CD14-positive monocyte (primary cell): ENCODE data around the gene TM4SF1. TPM values are rescaled to one million over a fixed set of nuclear protein-coding genes. Genes with fewer than 3 reads are reported as not detected.

Source experiments
- DNase-seq, 3 donors: peaks; one replicate each; pipeline ENCODE4 v3.0.0-alpha.2; 2011 to 2022
- H2AFZ ChIP-seq: 2 replicates; pipeline ENCODE4 v1.6.0; 2012; ENCODE audit warnings: mild to moderate bottlenecking, low read depth, low read length, inconsistent platforms; ENCODE audit not compliant: insufficient read depth, poor library complexity, severe bottlenecking
- H3K27ac ChIP-seq, 2 donors: 1 replicate in 1 of 2; 2 replicates in 1 of 2; pipeline ENCODE4 v1.5.1; 2012 to 2013; ENCODE audit warnings: low read length in 2 of 2, control low read depth in 1 of 2, inconsistent platforms in 1 of 2, low read depth in 1 of 2, mild to moderate bottlenecking in 1 of 2
- H3K27me3 ChIP-seq, 2 donors: one replicate each; pipeline versions ENCODE4 v1.6.0 to v1.6.1; 2011 to 2013; ENCODE audit warnings: low read length in 2 of 2; ENCODE audit not compliant: control insufficient read depth in 2 of 2, insufficient read depth in 2 of 2
- H3K36me3 ChIP-seq, 2 donors: replicated peaks in 1 of 2; 1 replicate in 1 of 2; 2 replicates in 1 of 2; pipeline versions ENCODE4 v1.5.1 to v1.6.1; 2012 to 2013; ENCODE audit warnings: low read length in 2 of 2, control low read depth in 1 of 2, inconsistent platforms in 1 of 2, mild to moderate bottlenecking in 1 of 2; ENCODE audit not compliant: insufficient read depth in 2 of 2, control insufficient read depth in 1 of 2
- H3K4me1 ChIP-seq, 2 donors: 1 replicate in 1 of 2; 2 replicates in 1 of 2; pipeline versions ENCODE4 v1.5.1 to v1.6.1; 2012 to 2013; ENCODE audit warnings: low read length in 2 of 2, control low read depth in 1 of 2, inconsistent platforms in 1 of 2, mild to moderate bottlenecking in 1 of 2, moderate library complexity in 1 of 2; ENCODE audit not compliant: insufficient read depth in 2 of 2, control insufficient read depth in 1 of 2
- H3K4me2 ChIP-seq: replicated peaks from 2 replicates; pipeline ENCODE3; 2012; ENCODE audit warnings: low read length, moderate library complexity, mild to moderate bottlenecking; ENCODE audit not compliant: poor library complexity, severe bottlenecking; ENCODE audit errors: extremely low read depth
- H3K4me3 ChIP-seq, 3 experiments: fragments of 200-600 bp in 1 of 3; sonication (generic) in 1 of 3; replicated peaks in 1 of 3; 1 replicate in 2 of 3; 2 replicates in 1 of 3; pipeline ENCODE4 v1.5.1; 2011 to 2013; ENCODE audit warnings: low read length in 3 of 3, mild to moderate bottlenecking in 3 of 3, control low read depth in 2 of 3, low read depth in 2 of 3, inconsistent platforms in 1 of 3, moderate library complexity in 1 of 3
- H3K79me2 ChIP-seq: 2 replicates; pipeline ENCODE4 v1.6.0; 2012; ENCODE audit warnings: mild to moderate bottlenecking, control low read depth, inconsistent platforms, low read length, moderate library complexity; ENCODE audit not compliant: insufficient read depth
- H3K9ac ChIP-seq: 2 replicates; pipeline ENCODE4 v1.6.0; 2017; ENCODE audit warnings: low read length, mild to moderate bottlenecking; ENCODE audit not compliant: insufficient read depth, poor library complexity, severe bottlenecking
- H3K9me3 ChIP-seq, 2 donors: replicated peaks in 1 of 2; 1 replicate in 1 of 2; 2 replicates in 1 of 2; pipeline versions ENCODE4 v1.5.1 to v1.6.1; 2012 to 2013; ENCODE audit warnings: low read length in 2 of 2, control low read depth in 1 of 2; ENCODE audit not compliant: control insufficient read depth in 1 of 2, insufficient read depth in 1 of 2
- H4K20me1 ChIP-seq: 2 replicates; pipeline ENCODE4 v1.6.0; 2012; ENCODE audit warnings: mild to moderate bottlenecking, low read length, control low read depth, moderate library complexity; ENCODE audit not compliant: insufficient read depth
- H3K27ac Mint-ChIP-seq, 7 donors: one replicate each; pipeline ENCODE4 v1.8.0; 2020; ENCODE audit warnings: mild to moderate bottlenecking in 7 of 7, mixed read lengths in 7 of 7, moderate library complexity in 6 of 7, inconsistent platforms in 2 of 7
- H3K27me3 Mint-ChIP-seq, 3 donors: one replicate each; pipeline ENCODE4 v1.8.0; 2021 to 2022; ENCODE audit warnings: low read depth in 3 of 3, mild to moderate bottlenecking in 3 of 3, mixed read lengths in 3 of 3, moderate library complexity in 3 of 3, inconsistent platforms in 1 of 3
- H3K36me3 Mint-ChIP-seq, 2 donors: one replicate each; pipeline ENCODE4 v1.8.0; 2020; ENCODE audit warnings: mixed read lengths in 2 of 2, inconsistent platforms in 1 of 2, mild to moderate bottlenecking in 1 of 2
- H3K4me1 Mint-ChIP-seq: one replicate; pipeline ENCODE4 v1.8.0; 2020; ENCODE audit warnings: mild to moderate bottlenecking, mixed read lengths
- H3K4me3 Mint-ChIP-seq, 2 donors: one replicate each; pipeline ENCODE4 v1.8.0; 2020; ENCODE audit warnings: mild to moderate bottlenecking in 2 of 2, mixed read lengths in 2 of 2, moderate library complexity in 1 of 2
- H3K9me3 Mint-ChIP-seq, 7 donors: one replicate each; pipeline ENCODE4 v1.8.0; 2020 to 2022; ENCODE audit warnings: mixed read lengths in 7 of 7, mild to moderate bottlenecking in 6 of 7, moderate library complexity in 6 of 7, inconsistent platforms in 2 of 7
- WGBS: methylation state at CpG from one replicate; pipeline ENCODE4 v1.1.5; 2013; ENCODE audit warnings: missing lambda C conversion rate; ENCODE audit not compliant: insufficient coverage; 5-methylcytosine and 5-hydroxymethylcytosine counted together
- intact Hi-C, 2 donors: fragments of 100-400 bp; cut with micrococcal nuclease; formaldehyde crosslinking; loops; one replicate each; pipeline versions ENCODE4 v1.15.0 to v1.15.1; 2023
- polyA plus RNA-seq, 3 donors: library from polyadenylated mRNA; depleted of rRNA in 1 of 3; unstranded in 2 of 3; stranded (reverse) in 1 of 3; fragments of 300-500 nt in 2 of 3; fragments of >200 nt in 1 of 3; fragmentation: Illumina TruSeq in 2 of 3; gene quantifications; 1 replicate in 2 of 3; 2 replicates in 1 of 3; pipeline ENCODE4 v1.2.3, GENCODE V29; 2012 to 2021
- TF ChIP-seq, protein P1 (sequence below): fragments of 200-600 bp; IDR thresholded peaks from one replicate; pipeline ENCODE4 v1.8.0; 2022; ENCODE audit warnings: antibody characterized with exemption, mild to moderate bottlenecking

TM4SF1 gene
- polyA plus RNA-seq, 3 donors, result not detected

DNA sequence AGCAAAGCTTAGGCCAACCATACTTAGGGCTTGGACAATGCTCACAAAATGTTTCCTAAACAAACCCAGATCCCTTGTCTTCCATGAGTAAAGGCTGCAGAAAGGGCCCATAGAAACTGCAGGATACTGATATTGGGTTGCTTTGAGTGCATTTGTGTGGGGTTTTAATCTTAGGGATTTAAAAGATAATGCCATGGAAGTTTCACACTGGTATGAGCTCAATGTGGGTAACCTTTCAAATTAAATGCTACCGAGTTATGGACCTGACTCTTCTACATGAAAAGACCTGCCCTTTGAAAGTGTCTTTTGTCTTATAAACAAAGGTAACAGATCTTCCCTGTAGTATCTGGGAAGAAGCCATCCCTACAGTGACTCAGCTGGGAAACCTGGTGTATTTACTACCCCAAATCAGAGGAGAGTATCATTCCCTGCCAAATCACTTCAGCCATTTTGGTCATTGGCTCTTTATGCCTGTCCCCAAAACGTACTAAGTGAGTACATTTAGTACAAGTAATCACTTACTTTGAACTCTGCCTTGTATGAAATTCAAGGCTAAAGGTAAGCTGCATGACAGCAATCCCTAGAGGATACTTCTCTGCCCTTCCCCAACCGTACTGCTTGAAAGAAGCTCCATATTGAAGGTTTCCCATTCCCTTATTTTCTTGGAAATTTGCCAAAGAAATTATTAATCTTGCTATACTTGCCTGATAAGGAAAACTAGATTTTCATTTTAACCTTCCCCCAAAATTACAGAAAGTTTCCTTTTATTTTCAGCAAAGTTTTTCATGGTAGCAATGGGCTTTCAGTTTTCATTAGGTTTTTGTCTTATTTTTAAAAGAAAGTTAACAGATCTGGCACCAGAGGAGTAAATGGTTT, 7.2 kb downstream of the TM4SF1 start:
- no peaks in the 10 kb centered on the region for H4K20me1 ChIP-seq
- H3K4me1 Mint-ChIP-seq, result peaks cover 43% of the 10 kb centered on the region
- H3K27ac ChIP-seq, result no peak overlapping the region
- H3K27me3 Mint-ChIP-seq, result peaks cover 0 to 1% (median 1%) of the 10 kb centered on the region in 3 donors
- intact Hi-C loops, result loop anchor here in 1 of 2 donors (10.0 kb wide), 1 partner anchor 105 kb away; the partner anchor contains the start of gene TM4SF4
- no peaks in the 10 kb centered on the region for H3K36me3 Mint-ChIP-seq
- no peak overlapping the region for H2AFZ ChIP-seq
- peak overlapping the region; percentile 70 for H3K4me2 ChIP-seq
- H3K4me3 Mint-ChIP-seq, result peak overlapping the region in 1 of 2 donors; percentile 39
- H3K27ac Mint-ChIP-seq, result peak overlapping the region in 1 of 7 donors; percentile 12
- no peaks in the 10 kb centered on the region for H3K36me3 ChIP-seq
- WGBS, result 67% methylated on average over 1 of the region's 3 CpGs
- DNase-seq, result no peak
- H3K9me3 ChIP-seq, result no peaks in the 10 kb centered on the region
- peaks cover 47 to 51% of the 10 kb centered on the region in 2 donors for H3K4me1 ChIP-seq
- TF ChIP-seq, protein P1, sequence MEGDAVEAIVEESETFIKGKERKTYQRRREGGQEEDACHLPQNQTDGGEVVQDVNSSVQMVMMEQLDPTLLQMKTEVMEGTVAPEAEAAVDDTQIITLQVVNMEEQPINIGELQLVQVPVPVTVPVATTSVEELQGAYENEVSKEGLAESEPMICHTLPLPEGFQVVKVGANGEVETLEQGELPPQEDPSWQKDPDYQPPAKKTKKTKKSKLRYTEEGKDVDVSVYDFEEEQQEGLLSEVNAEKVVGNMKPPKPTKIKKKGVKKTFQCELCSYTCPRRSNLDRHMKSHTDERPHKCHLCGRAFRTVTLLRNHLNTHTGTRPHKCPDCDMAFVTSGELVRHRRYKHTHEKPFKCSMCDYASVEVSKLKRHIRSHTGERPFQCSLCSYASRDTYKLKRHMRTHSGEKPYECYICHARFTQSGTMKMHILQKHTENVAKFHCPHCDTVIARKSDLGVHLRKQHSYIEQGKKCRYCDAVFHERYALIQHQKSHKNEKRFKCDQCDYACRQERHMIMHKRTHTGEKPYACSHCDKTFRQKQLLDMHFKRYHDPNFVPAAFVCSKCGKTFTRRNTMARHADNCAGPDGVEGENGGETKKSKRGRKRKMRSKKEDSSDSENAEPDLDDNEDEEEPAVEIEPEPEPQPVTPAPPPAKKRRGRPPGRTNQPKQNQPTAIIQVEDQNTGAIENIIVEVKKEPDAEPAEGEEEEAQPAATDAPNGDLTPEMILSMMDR, result no peak
- H3K4me3 ChIP-seq, result peak overlapping the region in 1 of 3 experiments; percentile 67
- H3K79me2 ChIP-seq, result no peaks in the 10 kb centered on the region
- no peaks in the 10 kb centered on the region for H3K27me3 ChIP-seq
- no peak overlapping the region for H3K9ac ChIP-seq
- no peaks in the 10 kb centered on the region for H3K9me3 Mint-ChIP-seq

DNA sequence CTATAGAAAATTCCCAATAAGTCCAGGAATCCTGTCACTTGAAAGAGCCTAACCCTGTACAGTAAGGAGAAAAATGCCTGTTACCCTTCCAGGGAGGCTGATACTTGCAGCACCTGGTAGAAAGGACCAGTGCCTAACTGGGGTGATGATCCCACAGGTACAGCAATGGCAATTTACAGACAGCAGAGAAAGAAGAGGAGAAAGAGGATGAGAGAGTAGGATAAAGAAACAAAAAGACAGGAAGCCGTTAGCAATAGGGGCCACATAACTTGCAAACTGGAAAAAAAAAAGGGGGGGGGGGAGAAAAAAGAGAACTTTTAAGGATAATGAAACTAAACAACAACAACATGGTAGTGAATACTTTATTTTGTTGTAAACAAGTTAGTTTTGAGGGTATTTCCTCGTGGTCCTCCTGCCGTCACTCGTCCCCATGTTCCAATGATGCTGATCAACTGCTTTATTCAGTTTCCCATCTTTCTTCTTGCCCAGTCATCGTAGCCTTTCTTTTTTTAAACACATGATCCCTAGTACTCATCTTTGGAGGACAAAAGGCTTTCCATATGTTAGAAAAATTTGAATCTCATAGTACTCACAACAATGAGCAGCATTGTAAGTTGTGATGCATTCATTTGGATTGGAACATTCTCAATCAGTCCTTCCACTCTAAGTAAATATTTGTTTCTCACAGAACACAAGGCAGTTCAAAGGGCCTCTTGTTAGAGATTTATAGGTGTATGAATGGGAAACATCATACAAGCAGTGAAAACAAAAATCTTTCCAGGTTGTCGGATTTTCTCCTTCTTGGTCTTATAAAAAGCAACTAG, 8.6 kb downstream of the TM4SF1 start:
- no peaks in the 10 kb centered on the region for H4K20me1 ChIP-seq
- H3K79me2 ChIP-seq, result no peaks in the 10 kb centered on the region
- no peaks in the 10 kb centered on the region for H3K36me3 ChIP-seq
- H3K4me3 ChIP-seq, result no peak overlapping the region
- H3K27me3 ChIP-seq, result no peaks in the 10 kb centered on the region
- H3K9ac ChIP-seq, result no peak overlapping the region
- Mint-ChIP-seq H3K27me3 (peaks cover 0 to 2% (median 1%) of the 10 kb centered on the region in 3 donors), H3K9me3 (no peaks in the 10 kb centered on the region), H3K4me1 (peaks cover 35% of the 10 kb centered on the region), H3K36me3 (no peaks in the 10 kb centered on the region), H3K4me3 (no peak overlapping the region), H3K27ac (no peak overlapping the region)
- no peak for DNase-seq
- H3K27ac ChIP-seq, result no peak overlapping the region
- intact Hi-C loops, result no loop called here
- TF ChIP-seq, protein P1, result no peak
- no peak overlapping the region for H2AFZ ChIP-seq
- no peak overlapping the region for H3K4me2 ChIP-seq
- H3K9me3 ChIP-seq, result no peaks in the 10 kb centered on the region
- WGBS, result no CpG with 5 or more reads among the region's 6 CpGs
- peaks cover 34 to 38% of the 10 kb centered on the region in 2 donors for H3K4me1 ChIP-seq
